HL-60/S4 (cell line): Measurements from ENCODE around the gene SLC26A5.

Experiments used
- in situ Hi-C: fragments of 300-500 bp; cut with MboI; formaldehyde crosslinking; loops from 2 replicates; pipeline ENCODE4 v1.14.3; 2022; ENCODE audit warnings: low sequenced_read_pairs

Gene SLC26A5

DNA sequence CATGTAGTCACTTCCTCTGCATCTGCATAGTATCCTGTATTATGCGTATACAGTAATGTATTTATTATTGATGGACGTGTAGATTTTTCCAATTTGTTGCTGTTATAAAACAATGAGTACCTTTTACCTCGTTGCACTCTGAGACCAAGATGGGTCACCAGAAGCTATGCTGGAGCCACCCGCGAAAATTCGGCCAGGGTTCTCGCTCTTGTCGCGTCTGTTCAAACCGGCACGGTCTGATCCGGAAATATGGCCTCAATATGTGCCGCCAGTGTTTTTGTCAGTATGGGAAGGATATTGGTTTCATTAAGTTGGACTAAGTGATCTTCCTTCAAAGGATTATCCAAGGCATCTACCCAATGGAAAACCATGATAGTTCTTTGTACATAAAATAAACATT, 97.6 kb downstream of the SLC26A5 start:
- in situ Hi-C loops = no loop called here

DNA sequence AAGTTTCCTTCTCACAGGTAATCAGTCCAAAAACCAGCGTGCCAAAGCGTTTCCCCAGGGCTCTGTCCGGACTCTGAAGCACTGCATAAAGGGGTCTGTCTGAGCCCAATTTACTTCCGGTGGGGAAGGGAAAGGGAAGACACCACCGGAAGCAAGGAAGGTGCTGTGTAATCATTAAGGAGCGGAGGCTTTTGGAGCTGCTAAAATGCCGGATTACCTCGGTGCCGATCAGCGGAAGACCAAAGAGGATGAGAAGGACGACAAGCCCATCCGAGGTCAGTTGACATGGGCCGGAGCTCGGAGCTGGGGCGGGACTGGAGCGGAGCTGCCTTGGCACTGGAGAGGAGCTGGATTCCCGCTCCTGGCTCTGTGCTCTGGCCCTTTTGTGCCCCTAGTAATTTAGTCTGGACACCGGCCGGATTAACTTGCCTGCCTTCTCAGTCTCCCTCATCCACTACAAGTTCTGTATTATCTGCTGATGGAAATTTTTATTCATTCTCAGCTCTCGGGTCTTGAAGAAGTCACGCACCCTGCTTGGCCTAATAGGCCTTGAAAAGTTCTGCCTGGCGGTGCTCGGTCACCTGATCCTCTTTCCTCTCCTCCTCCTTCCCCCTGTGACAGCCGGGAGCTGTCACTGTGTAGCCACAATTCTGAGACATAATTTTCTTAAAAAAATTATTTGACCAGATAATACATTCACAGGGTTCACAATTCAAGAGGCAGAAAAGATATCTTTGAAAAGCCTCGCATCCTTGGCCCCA, 98.3 kb downstream of the SLC26A5 start, which contains the start of gene PSMC2:
Gene PSMC2 (plus strand): TSS at position 137 of the 761 bp plus-strand sequence. CDS start 69 bp downstream, at position 206.
- in situ Hi-C loops = no loop called here

DNA sequence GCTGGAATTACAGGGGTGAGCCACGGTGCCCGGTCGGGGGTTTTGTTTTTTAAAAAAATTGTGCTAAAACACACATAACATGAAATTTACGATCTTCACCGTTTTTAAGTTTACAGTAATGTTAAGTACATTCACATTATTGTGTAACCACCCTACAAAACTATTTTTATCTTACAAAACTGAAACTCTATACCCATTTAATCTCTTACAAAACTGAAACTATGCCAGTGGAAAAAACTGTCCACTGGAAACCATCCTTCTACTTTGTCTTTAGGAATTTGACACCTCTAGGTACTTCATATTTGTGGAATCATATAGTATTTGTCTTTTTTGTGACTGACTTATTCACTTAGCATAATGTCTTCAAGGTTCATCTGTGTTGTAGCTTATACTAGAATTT, 99.6 kb downstream of the SLC26A5 start:
- in situ Hi-C loops = no loop called here

DNA sequence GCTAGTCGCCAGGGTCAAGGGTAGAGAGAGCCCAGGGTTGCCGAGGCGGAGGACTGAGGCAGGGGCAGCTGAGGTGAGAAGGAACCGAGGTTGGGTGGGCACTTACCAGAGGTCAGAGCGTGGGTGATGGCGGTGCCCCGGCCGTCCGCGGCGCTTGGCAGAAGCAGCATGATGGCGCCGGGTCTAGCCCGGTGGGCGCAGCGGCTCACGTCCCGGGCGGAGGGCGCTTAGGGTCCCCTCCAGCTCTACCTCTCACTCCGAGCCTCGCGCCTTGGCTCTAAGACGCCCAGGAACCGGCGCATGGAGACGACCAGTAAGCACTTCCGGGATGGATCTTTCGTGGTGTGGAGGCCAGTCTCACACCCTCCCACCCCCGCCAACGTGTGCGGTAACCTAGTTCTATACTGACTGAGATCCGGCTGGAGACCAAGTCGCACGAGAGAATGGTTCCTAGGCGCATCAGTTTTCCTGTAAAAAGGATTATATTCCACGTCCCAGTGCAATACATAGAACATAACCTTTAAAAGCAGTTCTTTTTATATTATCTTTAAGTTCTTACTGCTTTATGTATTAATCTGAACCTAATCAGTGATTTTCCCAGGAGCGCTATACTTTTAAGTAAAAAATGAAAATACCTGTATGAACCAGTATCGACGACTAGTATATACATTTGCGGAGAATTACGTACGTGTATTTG, 101.4 kb downstream of the SLC26A5 start, which contains the start of gene DNAJC2:
Gene DNAJC2 (minus strand): TSS at position 315 of the 697 bp plus-strand sequence. CDS start 145 bp downstream, at position 170.
- in situ Hi-C loops = no loop called here

DNA sequence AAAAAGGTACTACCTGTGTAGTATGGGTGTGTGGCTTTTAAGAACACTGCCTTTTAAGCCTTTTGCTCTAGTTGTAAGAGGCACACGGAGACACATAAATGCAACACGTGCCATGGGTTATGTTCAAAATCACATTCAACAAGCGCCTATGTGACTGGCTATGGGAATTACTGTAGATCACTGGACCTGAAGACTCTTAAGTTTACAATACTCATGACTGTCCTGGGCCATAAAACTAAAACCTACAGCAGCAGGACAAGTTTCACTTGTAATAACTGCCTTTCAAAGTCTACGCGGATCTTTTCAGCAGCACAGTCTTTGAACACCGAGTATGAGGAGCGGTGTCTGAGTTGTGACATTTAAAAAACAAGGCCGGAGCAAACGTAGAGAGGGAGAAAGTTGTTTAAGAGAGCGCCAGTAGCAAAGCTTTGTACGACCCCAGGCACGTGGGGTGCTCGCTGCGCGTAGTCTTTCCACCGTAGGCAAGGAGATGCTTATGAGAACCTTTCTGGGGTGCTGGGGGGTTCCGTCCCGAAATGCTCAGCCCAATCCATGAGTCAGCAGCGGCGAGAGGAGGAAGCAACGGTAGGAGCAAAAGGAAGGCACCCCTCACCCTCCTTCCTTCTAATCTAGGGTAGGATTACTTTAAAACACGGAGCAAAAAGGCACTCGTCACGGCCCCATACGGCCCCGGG, 102.1 kb downstream of the SLC26A5 start:
- in situ Hi-C loops = no loop called here

DNA sequence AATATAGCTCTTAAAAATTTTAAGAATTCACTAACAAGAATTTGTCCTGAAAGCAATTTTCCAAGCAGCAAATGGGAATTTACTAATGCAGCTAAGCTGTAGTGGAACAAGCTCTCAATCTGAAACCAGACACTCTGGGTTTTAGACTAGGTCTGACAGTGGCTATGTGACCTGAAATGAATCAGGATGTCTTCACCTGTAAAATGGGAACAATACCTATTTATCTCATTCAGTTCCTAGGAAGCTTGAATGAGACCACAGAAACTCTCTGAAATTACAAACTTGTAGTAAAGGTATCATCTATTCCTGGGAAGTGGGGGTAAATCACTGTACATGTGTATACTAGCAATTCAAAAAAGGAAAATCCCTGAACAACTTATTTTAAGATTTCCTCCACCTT, 102.7 kb downstream of the SLC26A5 start:
- in situ Hi-C loops = no loop called here

DNA sequence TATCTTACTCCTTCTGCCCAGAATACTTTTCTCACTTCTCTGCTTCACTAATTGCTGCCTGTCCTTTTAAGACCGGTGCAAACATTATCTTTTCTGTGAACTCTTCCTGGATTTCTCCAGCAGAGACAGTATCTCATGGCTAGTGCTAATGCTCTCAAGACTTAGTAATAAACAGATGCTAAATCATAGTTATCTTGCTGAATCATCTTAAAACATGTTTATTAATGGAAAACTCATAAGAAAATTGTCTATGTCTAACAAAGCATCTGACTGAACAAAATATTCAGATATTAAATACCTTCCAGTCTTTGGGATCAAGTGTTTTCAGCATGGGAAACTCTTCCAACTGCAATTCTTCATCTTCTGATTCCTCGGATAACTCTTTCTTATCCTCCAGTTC, 104.5 kb downstream of the SLC26A5 start:
- in situ Hi-C loops = no loop called here

DNA sequence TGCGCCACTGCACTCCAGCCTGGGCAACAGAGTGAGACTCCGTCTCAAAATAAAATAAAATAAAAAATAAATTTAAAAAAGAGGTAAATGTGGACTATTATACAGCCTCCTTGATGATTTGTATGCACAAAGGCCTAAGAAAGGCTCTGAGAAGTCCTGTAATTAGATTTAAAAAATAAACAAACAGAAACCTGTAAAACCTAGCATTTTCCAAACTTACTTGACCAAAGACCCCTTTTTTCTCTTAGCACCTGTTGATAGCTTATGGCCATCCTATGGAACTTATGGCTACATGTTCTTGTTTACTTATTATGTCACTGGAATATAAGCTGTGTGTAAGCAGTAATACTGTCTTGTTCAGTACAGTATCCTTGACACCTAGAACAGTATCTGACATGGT, 107.1 kb downstream of the SLC26A5 start:
- in situ Hi-C loops = no loop called here

DNA sequence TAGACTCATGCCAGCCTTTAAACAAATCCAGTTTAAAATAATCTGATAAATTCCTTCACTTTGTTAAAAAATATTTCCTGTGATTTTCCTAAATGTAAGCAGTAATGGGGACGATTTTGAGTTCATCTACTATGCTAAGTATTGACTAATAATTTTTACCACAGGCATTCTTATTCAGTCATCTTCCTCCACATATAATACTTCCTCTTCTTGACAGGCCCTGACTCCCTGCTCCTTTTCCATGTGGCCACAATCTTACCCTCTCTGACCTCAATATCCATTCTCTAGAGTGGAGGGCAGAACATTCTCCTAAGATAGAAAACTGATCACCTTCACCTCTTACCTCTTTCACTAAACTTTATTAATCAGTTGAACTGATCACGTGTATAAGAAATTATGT, 109.2 kb downstream of the SLC26A5 start:
- in situ Hi-C loops = no loop called here

DNA sequence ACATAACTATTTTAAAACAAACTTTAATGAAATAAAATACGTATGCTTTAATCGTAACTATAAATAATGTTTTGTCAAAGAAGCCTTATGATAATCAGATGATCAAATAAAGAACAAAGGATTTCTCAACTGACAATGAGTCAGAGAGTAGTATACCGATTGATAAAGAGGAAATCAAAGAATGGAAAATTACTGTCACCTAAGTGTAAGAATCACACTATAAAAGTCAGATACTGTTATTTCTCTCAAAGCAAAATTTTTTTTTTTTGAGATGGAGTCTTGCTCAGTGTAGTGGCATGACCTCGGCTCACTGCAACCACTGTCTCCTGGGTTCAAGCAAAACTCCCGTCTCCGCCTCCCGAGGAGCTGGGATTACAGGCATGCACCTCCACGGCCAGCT, 120.3 kb downstream of the SLC26A5 start:
- in situ Hi-C loops = no loop called here
